ENCODE measurements around the gene GRID2.

Gene GRID2

DNA sequence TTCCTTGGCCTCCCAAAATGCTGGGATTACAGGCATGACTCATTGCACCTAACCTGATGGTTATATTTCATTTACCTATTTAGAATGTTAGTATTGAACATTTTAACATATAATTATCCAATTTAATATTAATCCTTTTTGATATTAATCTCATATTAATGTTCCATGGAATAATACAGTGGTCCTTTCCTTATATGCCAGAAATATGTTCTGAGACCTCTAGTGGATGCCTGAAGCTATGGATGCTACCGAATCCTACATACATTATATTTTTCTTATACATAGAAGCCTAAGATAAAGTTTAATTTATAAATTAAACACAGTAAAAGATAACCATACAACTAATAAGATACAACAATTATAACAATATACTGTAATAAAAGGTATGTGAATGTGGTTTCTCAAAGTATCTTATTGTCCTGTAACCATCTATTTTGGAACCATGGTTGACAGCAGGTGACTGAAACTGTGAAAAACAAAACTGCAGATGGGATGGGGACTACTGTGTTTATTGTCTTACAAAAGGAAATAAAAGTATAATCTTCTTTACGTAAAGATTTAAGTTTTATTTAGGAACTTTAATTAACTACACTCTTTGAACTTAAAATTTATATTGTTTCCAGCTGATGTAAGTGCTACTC lies 431.4 kb downstream of the GRID2 start:
- DNase-seq (ENCODE audit: low spot score) = no peak

DNA sequence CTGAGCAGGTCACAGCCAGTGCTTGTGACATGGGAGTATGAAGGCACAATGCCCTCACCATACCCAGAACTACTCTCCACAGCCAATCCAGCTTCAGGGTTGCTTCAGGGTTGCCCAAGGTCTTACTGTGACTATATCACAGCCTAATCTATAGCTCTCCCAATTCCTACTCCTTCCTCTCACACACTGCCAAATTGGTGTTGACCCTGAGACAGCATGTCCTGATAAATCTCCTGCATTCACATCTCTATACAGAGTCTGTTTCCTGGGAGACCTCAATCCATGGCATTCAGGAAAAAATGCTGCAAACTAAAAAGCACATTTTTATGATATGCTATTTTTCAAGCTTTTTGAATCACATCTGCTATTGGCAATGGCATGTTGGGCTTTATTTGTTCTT lies 456.7 kb downstream of the GRID2 start:
- DNase-seq (ENCODE audit: low spot score) = no peak

DNA sequence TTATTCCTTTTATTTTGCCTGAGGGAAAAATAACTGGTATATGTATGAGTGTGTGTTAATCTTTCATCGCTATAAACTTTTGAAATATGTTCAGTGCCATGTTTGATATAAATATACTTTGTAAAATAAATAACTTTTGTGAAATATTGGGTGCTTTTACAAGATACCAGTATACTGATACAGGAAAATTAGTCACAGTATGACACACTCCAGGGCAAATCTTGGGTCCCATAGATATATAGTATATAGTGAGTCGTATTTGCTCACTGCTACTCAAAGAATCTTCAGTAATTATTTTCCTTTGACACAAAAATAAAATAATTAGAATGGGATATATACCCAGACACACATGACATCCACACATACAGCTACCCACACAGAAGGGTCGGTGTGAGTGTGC lies 472.3 kb downstream of the GRID2 start:
- DNase-seq (ENCODE audit: low spot score) = no peak

DNA sequence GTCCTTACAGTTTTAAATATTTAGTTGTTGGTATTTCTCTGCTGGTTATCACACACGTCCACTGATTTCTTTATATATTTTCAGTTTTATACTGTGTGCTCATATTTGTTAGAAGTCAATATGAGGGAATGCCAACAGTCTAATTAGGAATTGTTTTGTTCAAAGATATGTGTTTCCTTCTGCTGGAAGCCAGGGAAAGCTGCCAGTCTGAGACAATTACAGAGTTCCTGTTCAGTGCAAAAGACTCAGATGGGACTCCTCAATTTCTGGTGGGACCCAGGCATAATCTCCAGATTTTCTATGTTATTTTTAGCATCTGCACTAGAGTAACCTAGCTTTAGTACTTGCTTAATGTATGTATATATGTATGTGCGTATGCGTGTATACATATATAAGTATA lies 486.0 kb downstream of the GRID2 start:
- no peak for DNase-seq (ENCODE audit: low spot score)

DNA sequence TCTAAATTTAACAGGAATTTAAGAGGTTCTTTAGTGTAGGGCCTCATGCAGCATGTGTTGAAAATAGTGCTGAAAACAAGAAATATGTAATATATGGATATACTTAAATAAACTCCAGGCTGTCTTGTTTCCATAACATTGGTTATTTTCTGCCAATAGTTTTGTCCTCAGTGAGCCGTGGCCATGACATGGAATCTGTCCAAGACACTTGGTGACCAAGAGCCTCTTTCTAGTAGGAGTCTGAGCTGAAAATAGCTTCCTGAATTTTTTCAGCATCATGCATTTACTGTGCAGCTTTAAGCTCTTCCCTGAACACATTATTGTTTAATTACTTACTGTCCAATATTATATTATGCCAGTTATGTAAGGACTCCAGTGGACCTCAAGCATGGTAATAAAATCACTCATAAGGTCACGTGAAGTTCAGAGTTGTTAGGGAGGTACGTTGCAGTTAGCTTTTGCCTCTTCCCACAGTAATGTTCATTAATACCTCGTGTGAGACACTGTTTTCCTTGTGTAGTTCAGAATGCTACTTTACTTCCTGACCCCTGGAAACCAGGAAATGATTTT lies 488.2 kb downstream of the GRID2 start:
- DNase-seq (ENCODE audit: low spot score) = no peak

DNA sequence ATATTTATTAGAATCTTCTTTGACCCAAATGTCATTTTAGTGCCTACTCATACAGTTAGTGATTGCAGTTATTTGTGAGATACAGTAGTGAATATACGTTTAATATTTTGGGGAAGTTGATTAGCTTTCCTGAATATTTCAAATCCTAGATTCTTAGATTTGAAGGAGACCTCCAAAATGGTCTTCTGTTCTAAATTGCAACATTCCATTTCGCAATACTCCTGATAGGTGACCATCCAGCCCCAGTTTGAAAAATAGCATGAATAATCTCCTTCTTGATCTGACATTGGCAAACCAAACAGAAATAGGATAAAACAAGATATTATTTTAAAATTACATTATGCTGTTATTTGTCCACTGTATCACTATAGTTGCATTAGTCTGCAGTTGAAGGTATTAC lies 505.6 kb downstream of the GRID2 start:
- DNase-seq (ENCODE audit: low spot score) = no peak

DNA sequence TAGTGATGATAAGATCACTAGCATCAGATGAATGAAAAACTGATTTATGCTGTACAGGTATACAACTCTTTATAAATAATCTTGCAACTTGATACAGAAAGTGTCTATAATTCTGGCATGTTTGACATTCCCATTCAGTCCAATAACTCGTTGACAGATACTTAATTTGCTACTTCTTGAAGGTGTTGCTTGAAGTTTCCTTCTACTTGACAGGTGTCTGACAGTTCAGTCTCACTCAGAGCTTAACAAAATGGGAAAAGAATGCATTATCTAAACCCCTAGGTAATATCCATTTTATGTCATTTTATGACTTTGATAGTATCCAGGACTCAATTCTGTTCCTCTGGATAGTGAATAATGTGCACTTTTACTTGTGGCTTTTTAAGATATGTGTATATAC lies 508.9 kb downstream of the GRID2 start:
- no peak for DNase-seq (ENCODE audit: low spot score)

DNA sequence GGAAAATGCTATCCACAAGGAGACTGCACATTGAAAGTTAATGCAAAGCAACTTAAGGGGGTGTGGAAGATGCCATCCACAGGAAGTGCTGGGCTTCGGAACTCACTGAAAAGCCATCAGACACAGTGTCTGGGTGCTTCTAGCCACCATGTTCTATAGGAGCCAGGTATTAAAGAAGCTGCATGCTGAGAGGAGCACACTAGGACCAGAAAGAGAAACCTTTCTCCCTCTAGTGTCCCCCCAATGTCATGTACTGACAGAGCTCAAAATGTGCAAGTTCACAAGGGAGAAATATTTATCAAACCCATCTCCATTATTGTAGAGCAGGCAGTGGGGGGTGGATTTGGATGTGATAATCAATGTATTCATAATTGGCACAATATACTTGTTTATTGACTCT lies 510.9 kb downstream of the GRID2 start:
- peak; percentile 7 for DNase-seq (ENCODE audit: low spot score)

DNA sequence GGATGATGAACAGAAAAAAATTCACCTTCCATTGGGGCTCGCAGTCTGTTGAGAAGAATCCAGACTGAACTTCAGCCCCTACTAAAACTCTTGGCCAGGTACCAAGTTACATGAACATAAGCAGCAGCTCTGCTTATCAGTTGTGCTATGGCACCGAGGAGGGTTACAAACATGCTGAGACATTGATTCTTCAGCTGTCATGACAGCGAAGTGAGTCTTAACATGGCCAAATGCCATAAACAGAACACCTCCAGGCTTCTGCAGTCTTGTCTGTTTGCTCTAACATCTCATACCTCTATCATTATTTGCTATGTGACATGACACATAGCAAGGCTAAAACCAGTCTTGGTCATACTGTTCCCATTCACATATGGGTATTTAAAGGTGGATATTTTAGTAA lies 521.5 kb downstream of the GRID2 start:
- no peak for DNase-seq (ENCODE audit: low spot score)

DNA sequence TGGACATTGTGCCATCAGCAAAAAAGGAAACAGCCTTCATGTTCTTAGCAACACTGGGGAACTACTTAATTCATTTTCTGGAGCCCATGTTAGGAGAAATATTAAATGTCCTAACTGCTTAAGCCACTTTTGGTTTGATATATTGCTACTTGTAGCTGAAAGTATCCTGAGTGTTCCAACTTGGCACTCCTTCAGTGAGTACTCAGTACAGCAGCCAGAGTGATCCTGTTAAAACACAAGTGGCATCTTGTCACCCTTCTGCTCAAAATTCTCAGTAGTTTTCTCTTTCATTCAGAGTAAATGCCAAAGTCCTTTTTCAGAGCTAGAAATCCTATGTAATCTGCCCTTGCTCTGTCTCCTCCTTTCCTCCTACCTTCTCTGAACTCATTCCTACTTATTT lies 522.0 kb downstream of the GRID2 start:
- DNase-seq (ENCODE audit: low spot score) = no peak

DNA sequence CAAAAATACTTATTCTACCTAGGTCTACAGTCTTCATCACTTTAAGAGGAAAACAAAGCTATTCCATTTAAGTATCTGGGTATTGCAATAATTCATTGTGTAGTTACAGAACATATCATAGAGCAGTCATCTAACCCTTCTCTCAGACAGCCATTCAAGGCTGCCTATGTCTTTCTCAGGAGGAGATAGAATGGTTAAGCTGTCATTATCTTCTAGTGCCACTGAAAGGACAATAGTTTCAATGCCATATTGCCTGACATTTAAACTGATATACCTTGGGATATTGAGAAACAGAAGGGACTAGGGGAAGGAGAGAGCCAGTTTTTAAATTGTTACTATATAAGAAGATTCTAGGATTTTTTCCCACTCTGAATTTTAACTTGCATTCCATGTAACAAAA lies 527.0 kb downstream of the GRID2 start:
- DNase-seq (ENCODE audit: low spot score) = no peak

DNA sequence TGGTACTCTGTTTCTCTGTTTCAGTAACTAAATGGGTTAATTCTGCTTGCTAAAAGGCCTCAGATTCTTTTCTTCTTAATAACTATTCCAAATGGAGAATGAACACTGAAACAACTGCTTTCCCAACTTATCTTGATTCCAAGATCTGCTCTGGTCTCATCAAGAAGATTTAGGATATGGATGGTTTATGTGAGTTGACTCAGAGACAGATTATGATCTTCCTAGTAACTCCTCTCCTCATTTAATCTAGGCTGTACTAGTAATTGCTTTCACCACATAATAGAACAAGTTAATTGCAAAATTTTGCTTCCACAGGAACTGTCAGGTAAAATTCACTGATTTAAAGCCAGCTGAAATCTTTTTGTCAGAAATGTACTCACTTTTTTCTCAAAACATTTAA lies 537.1 kb downstream of the GRID2 start:
- no peak for DNase-seq (ENCODE audit: low spot score)

DNA sequence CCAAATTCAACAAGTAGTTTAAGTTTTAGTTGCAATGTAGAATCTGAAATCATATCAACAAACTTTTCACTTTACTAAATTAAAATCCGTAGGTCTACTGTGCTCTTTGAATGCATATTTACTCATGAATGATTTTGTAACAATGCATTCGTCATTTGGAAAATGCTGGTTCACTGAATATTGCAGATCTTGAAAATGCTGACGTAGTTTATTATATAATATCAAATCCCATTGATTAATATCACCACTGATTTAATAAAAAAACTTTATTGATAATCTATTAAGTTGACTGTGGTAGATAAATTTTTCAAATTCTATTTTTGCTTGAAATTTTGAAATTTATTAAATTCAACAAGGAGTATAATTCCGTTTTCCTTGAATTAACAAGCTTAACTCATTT lies 540.0 kb downstream of the GRID2 start:
- no peak for DNase-seq (ENCODE audit: low spot score)

DNA sequence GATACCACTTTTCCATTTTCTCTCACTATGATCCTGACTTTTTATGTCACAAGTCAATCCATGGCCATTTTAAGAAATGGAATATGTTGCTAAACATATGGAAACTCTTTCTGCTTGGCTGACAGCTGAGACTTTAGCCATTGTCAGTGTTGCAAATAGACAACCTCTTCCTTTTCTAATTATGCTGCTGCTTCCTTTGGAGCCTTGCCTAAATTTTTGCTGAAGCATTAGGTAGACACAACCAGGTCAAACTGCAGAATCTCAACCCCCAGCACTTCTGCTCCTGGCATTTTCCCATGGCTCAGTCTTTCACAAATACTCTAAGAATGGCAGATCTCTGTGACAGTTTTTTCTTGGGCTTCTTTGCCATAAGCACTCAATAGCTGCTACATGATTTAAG lies 543.3 kb downstream of the GRID2 start:
- DNase-seq (ENCODE audit: low spot score) = no peak

DNA sequence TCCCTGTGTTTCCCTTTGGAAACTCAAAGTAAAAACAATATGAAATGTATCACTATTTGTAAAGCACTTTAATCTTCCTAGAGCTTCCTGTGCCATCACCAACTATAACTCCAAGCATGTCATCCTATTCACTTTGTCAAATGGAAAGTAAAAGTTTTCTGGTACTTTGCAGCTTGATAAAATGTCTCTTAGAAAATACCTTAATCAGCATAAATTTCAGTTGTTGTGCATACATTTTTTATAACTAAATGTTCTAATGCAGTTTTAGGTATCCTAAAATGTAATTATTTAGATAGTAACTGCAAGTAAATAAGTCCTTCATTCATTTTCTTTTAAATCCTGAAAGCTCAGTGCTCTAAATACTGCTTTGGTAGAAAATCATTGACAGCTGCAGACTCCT lies 558.7 kb downstream of the GRID2 start:
- no peak for DNase-seq (ENCODE audit: low spot score)

DNA sequence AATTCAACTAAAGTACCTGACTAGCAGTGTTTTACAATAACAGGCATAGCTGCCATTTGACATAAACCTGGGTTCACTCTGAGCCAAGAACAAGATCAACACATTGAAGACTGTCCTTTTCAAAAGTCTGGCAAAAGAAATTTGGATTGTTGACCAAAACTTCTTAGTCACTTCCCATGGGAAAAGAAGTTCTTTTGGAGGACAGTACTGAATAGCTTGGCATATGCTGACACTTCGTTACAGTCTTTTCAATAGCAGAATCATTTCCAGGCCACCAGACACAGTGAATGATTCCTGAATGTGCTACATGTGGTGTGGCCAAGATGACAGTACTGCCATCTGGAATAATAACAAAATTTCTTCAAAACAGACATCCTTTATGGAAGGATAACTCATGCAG lies 560.3 kb downstream of the GRID2 start:
- no peak for DNase-seq (ENCODE audit: low spot score)

DNA sequence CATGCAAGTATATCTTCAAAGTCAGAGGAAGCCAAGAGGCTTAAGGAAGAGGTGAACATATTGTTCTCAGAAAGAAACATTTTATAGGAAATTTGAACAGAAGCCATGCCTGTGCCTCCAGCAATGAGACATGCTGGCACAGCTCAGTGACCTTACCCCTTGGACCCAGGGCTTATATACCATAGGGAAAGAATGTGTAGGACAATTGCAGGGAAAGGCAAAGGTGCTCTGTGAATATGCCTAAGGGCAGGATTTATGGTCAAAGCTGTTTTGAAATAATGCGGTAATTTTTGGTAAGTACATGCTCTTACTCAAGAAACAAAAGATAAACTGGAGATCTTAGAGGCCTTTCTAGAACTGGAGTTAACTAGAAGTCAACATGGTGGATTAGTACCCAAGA lies 568.8 kb downstream of the GRID2 start:
- DNase-seq (ENCODE audit: low spot score) = no peak

DNA sequence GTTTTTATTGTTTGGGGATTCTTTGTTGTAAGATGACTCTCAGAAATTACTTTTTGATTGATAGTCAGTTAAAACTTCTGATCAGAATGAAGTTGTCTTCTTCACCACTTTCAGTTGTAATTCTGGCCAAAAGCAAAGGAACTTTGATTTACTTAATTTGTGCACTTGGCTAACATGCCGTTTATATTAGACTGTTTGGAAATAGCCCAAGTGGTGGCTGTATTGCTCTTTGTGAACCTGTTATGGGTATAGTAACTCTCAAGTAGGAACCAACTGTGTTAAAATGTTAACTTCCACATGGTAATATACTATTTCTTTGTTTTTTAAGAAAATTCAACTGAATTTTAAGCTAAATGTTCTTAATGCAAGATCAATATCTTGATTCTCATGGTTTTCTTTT lies 581.9 kb downstream of the GRID2 start:
- DNase-seq (ENCODE audit: low spot score) = no peak

DNA sequence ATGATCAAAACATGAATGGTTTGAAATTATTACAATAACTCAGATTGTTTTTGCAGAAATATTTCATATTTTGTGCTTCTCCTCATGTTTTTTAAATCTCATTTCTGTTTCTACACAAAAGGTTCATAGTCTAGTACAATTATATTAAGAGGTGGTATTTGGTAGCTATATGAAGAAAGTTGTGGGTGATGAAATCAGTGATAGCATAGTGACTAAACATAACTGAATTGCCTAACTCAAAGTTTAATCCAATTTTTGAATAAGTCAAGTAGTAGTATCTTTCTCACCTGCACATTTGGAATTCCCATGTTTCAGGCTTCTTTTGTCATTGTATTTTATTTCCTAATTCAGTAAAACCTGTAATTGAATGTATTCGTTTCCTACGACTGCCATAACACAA lies 648.7 kb downstream of the GRID2 start:
- no peak for DNase-seq (ENCODE audit: low spot score)

DNA sequence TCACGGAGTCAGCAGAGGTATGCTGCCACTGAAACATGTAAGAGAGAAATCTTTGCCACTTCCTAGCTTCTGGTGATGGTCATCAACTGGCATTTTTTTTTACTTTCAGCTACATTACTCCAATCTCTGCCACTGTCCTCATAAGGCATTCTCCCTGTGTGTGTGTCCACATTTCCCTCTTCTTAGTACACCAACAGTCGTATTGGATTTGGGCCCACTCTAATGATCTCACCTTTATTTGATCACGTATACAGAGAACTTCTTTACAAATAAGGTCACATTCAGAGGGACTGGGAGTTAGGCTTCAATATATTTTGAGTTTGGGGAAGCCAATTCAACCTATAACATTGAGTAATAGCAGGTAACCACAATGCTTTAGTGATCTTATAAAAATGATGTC lies 649.1 kb downstream of the GRID2 start:
- no peak for DNase-seq (ENCODE audit: low spot score)

DNA sequence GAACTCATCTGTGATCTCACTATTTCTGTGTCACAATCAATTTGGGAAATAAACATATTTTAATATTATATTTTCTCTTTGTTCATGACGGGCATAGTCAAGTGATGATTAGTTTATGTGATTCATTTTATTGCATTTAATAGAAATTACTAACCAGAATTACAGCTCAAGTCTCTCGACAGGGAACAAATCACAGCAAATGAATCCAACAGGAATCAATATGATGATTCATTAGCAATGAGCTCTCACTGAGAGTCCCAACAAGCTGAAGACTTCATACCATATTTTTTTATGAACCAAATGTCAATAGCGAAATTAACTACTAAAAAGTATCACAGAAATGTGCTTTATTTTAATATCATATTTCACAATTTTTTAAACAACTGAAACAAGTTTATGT lies 649.7 kb downstream of the GRID2 start:
- DNase-seq (ENCODE audit: low spot score) = no peak

DNA sequence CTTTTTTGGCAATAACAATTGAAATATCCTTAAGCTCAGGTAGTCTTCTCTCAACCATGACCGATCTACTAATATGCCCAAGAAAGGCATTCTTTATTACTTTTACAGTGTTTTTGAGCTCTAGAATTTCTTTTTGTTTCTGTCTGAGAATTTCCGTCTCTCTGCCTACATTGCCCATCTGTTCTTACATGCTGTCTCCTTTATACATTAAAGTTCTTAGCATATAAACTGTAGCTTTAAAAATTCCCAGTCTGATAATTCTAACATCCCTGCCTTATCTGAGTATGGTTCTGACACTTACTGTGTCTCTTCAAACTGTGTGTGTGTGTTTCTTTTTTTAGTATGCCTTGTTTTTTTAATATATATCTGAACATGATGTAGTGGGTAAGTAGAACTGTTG lies 658.1 kb downstream of the GRID2 start:
- no peak for DNase-seq (ENCODE audit: low spot score)

DNA sequence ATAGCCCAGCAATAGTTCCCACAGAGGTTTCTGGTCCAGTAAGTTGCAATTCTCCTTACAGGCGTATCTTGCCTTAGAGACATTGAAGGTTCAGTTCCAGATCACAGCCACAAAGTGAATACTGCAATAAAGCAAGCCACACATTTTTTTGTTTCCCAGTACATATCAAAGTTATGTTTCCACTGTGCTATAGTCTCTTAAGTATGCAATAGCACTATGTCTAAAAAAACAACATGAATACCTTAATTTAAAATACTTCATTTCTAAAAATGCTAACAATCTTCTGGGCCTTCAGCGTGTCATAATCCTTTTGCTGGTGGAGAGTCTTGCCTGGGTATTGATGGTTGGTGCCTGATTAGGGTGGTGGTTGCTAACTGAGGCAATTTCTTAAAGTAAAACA lies 659.1 kb downstream of the GRID2 start:
- no peak for DNase-seq (ENCODE audit: low spot score)

DNA sequence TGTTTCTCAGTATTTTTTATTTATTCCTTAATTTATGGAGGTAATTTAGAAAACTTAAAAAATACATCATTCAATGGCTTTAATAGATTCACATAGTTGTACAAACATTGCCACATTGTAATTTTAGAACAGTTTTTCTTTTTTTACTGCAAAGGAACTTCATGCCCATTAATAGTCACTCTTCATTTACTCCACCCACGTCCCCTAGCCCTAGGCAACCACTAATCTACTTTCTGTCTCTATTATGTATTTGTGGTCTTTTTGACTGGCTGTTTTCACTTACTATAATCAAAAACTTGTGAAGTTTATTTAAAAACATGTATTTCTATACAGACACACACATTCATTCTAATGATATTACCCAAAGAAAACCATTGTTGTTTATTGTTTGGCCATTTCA lies 664.8 kb downstream of the GRID2 start:
- no peak for DNase-seq (ENCODE audit: low spot score)

DNA sequence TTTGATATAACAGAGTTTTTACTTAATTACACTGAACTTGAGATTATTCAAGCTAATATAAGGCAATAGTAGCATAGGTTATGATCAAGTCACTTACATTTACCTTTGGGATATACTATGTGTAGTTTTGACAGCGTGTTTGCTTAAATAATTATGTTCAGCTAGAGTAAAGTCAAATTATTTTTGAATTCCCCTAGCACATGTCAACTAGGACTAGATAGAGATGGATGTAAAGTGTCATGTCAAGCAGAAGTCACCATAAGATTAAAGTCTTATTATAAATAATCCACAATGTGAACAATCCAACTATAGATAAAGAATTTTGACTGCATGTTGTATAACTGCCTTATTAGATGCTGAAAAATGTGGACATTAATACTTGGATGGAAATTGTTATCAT lies 665.2 kb downstream of the GRID2 start:
- no peak for DNase-seq (ENCODE audit: low spot score)

All from NAMALWA (cell line).